H9 (cell line): ENCODE results near the gene TRIM65. TPM values are rescaled to one million over a fixed set of nuclear protein-coding genes. Genes with fewer than 3 reads are reported as not detected.
A peak's percentile ranks its signal among the peaks of the same experiment; 100 is the strongest.
"Not testable (repeated sequence)": the region's sequence is repeated elsewhere in the genome, so short reads cannot be mapped to it uniquely, and the experiment has no call there.

Experiments
- DNase-seq: peaks from one replicate; pipeline ENCODE4 v3.0.0-alpha.2; 2017
- H2AFZ ChIP-seq: one replicate; pipeline ENCODE4 v1.6.1; 2013; ENCODE audit warnings: mild to moderate bottlenecking, low read length, control low read depth, moderate library complexity
- H2AK5ac ChIP-seq: 2 replicates; pipeline ENCODE4 v1.6.1; 2013; ENCODE audit warnings: low read length, control low read depth, mixed read lengths; ENCODE audit not compliant: insufficient read length
- H2BK120ac ChIP-seq: one replicate; pipeline ENCODE4 v1.6.1; 2013; ENCODE audit warnings: low read depth, mild to moderate bottlenecking, low read length, control low read depth, inconsistent platforms; ENCODE audit not compliant: poor library complexity, severe bottlenecking
- H2BK12ac ChIP-seq: 2 replicates; pipeline ENCODE4 v1.6.1; 2013; ENCODE audit warnings: low read length, control low read depth, mixed read lengths, low read depth; ENCODE audit not compliant: insufficient read length
- H2BK15ac ChIP-seq: 2 replicates; pipeline ENCODE4 v1.6.1; 2013; ENCODE audit warnings: low read depth, low read length, control low read depth
- H2BK20ac ChIP-seq: one replicate; pipeline ENCODE4 v1.6.1; 2013; ENCODE audit warnings: low read depth, mild to moderate bottlenecking, low read length, control low read depth, inconsistent platforms; ENCODE audit not compliant: poor library complexity, severe bottlenecking
- H2BK5ac ChIP-seq: 2 replicates; pipeline ENCODE4 v1.6.1; 2013; ENCODE audit warnings: low read length, control low read depth, mixed read lengths; ENCODE audit not compliant: insufficient read length
- H3K14ac ChIP-seq: 2 replicates; pipeline ENCODE4 v1.6.1; 2013; ENCODE audit warnings: low read length, control low read depth; ENCODE audit not compliant: insufficient read depth
- H3K18ac ChIP-seq: 2 replicates; pipeline ENCODE4 v1.6.1; 2013; ENCODE audit warnings: low read depth, mild to moderate bottlenecking, mixed read lengths, low read length, control low read depth; ENCODE audit not compliant: insufficient read length
- H3K23ac ChIP-seq: 2 replicates; pipeline ENCODE4 v1.6.1; 2013; ENCODE audit warnings: low read length, control low read depth, mixed read lengths, low read depth; ENCODE audit not compliant: insufficient read length
- H3K23me2 ChIP-seq: 2 replicates; pipeline ENCODE4 v1.6.1; 2013; ENCODE audit warnings: low read depth, mild to moderate bottlenecking, mixed read lengths, low read length, control low read depth; ENCODE audit not compliant: insufficient read length, poor library complexity, severe bottlenecking
- H3K27ac ChIP-seq: 2 replicates; pipeline ENCODE4 v1.5.1; 2013; ENCODE audit warnings: low read length, control low read depth, mixed read lengths, low read depth; ENCODE audit not compliant: insufficient read length
- H3K27me3 ChIP-seq: 2 replicates; pipeline ENCODE4 v1.6.1; 2013; ENCODE audit warnings: low read length, control low read depth, inconsistent platforms; ENCODE audit not compliant: insufficient read depth
- H3K4ac ChIP-seq: 2 replicates; pipeline ENCODE4 v1.6.1; 2013; ENCODE audit warnings: low read depth, mild to moderate bottlenecking, control low read depth, inconsistent platforms, low read length, moderate library complexity
- H3K4me1 ChIP-seq: 2 replicates; pipeline ENCODE4 v1.6.1; 2013; ENCODE audit warnings: low read length, control low read depth, inconsistent platforms; ENCODE audit not compliant: insufficient read depth
- H3K4me2 ChIP-seq: 2 replicates; pipeline ENCODE4 v1.6.1; 2013; ENCODE audit warnings: low read length, control low read depth, mixed read lengths; ENCODE audit not compliant: insufficient read length, insufficient read depth
- H3K56ac ChIP-seq: 2 replicates; pipeline ENCODE4 v1.6.1; 2013; ENCODE audit warnings: low read depth, mild to moderate bottlenecking, mixed read lengths, low read length, control low read depth; ENCODE audit not compliant: insufficient read length
- H3K79me1 ChIP-seq: 2 replicates; pipeline ENCODE4 v1.6.1; 2013; ENCODE audit warnings: low read depth, mild to moderate bottlenecking, moderate library complexity, low read length, control low read depth, inconsistent platforms; ENCODE audit not compliant: insufficient read depth, poor library complexity, severe bottlenecking
- H3K79me2 ChIP-seq: 2 replicates; pipeline ENCODE4 v1.6.1; 2013; ENCODE audit warnings: low read length, control low read depth, inconsistent platforms; ENCODE audit not compliant: insufficient read depth
- H3K9ac ChIP-seq: 2 replicates; pipeline ENCODE4 v1.6.1; 2013; ENCODE audit warnings: low read length, control low read depth, mixed read lengths; ENCODE audit not compliant: insufficient read length; ENCODE audit errors: extremely low read depth
- H3K9me3 ChIP-seq: one replicate; pipeline ENCODE4 v1.6.1; 2013; ENCODE audit warnings: low read depth, low read length, inconsistent platforms; ENCODE audit not compliant: control insufficient read depth
- H3T11ph ChIP-seq: one replicate; pipeline ENCODE4 v1.6.1; 2013; ENCODE audit warnings: mild to moderate bottlenecking, low read length, control low read depth, inconsistent platforms
- H4K20me1 ChIP-seq: one replicate; pipeline ENCODE4 v1.6.1; 2013; ENCODE audit not compliant: control insufficient read depth, insufficient read length, insufficient read depth
- H4K5ac ChIP-seq: 2 replicates; pipeline ENCODE4 v1.6.1; 2013; ENCODE audit warnings: low read depth, mild to moderate bottlenecking, mixed read lengths, low read length, control low read depth; ENCODE audit not compliant: insufficient read length
- H4K8ac ChIP-seq: replicated peaks from 2 replicates; pipeline ENCODE4 v1.6.1; 2013; ENCODE audit warnings: low read length, control low read depth, mixed read lengths, low read depth; ENCODE audit not compliant: insufficient read length
- H4K91ac ChIP-seq: 2 replicates; pipeline ENCODE4 v1.6.1; 2013; ENCODE audit warnings: low read depth, mild to moderate bottlenecking, moderate library complexity, mixed read lengths, low read length, control low read depth; ENCODE audit not compliant: insufficient read length
- H3K27ac Mint-ChIP-seq, 3 experiments: 2 replicates in 2 of 3; 3 replicates in 1 of 3; pipeline ENCODE4 v1.8.0; 2020 to 2021; ENCODE audit warnings: mixed read lengths in 3 of 3, mild to moderate bottlenecking in 1 of 3, moderate library complexity in 1 of 3
- H3K27me3 Mint-ChIP-seq: 2 replicates; pipeline ENCODE4 v1.8.0; 2021; ENCODE audit warnings: low read depth, mild to moderate bottlenecking, moderate library complexity, mixed read lengths
- H3K36me3 Mint-ChIP-seq, 3 experiments: 2 replicates in 2 of 3; 3 replicates in 1 of 3; pipeline ENCODE4 v1.8.0; 2020 to 2021; ENCODE audit warnings: low read depth in 3 of 3, mixed read lengths in 3 of 3; ENCODE audit not compliant: insufficient read depth in 1 of 3
- H3K4me1 Mint-ChIP-seq, 2 experiments: 2 replicates each; pipeline ENCODE4 v1.8.0; 2020; ENCODE audit warnings: mixed read lengths in 2 of 2
- H3K4me3 Mint-ChIP-seq, 2 experiments: 2 replicates in 1 of 2; 3 replicates in 1 of 2; pipeline ENCODE4 v1.8.0; 2020 to 2021; ENCODE audit warnings: mild to moderate bottlenecking in 2 of 2, mixed read lengths in 2 of 2, moderate library complexity in 1 of 2
- H3K9me3 Mint-ChIP-seq, 2 experiments: 2 replicates in 1 of 2; 3 replicates in 1 of 2; pipeline ENCODE4 v1.8.0; 2020; ENCODE audit warnings: mild to moderate bottlenecking in 2 of 2, mixed read lengths in 2 of 2, moderate library complexity in 1 of 2
- CTCF ChIP-seq: fragments of 200-600 bp; sonication (generic); conservative IDR thresholded peaks from 3 replicates; pipeline ENCODE4 v1.8.0; 2021; ENCODE audit warnings: antibody characterized with exemption, mild to moderate bottlenecking
- WGBS: extraction: QIAGEN DNeasy Blood & Tissue Kit; methylation state at CpG from one replicate; pipeline ENCODE4 v1.1.7; 2013; ENCODE audit warnings: missing lambda C conversion rate, low lambda C conversion rate, mixed read lengths; ENCODE audit not compliant: insufficient read length; ENCODE audit errors: extremely low coverage; 5-methylcytosine and 5-hydroxymethylcytosine counted together
- total RNA-seq: library from RNA; stranded (reverse); gene quantifications from 2 replicates; pipeline ENCODE4 v1.2.1, GENCODE V29; 2021

Gene TRIM65
- total RNA-seq, 1 experiment from 2014 or later, result 34.1 TPM

DNA sequence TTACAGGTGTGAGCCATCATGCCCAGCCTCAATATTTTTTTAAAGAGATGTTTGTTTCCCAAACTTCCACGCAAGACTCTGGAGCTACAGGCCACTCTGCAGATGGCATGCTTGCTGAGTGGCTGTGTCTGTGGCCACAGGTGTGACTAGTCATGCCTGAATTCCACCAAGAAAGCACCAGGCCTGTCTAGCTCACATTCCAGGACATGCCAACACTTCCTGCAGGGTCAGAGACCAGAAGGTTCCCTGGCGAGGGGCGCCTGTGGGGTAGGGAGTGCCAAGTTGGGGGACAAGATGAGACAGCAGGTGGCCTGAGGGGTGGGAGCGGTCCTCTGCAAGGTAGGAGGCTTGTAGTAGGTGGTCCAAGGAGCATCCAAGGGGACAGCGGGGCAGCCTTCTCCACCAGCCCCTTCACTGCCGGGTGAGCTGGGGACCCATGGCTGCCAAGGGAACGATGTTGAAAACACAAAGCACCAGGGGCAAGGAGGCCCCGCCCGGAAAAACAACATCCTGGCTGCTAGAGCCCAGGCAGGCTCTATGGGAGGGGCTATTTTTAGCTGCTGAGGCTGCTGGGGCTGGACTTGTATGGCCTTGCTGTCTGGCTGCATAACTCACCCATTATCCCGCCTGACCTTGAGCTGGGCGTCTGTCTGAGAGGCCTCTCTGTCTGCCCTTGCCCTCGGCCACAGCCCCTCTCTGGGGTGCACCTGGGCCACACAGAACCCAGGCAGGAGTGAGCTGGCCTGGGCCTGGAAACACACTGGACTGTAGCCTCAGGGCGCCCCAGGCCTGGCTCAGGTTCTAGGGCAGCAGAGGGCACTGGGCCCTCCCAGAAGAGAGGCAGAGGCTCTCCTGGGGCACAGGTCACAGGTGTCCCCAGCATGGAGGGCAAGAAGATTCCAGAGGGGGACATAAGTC, 24.1 kb downstream of the TRIM65 start:
- no peaks in the 10 kb centered on the region for H3K79me2 ChIP-seq
- no peak overlapping the region for H4K91ac ChIP-seq
- H4K20me1 ChIP-seq, result no peaks in the 10 kb centered on the region
- peak overlapping the region; percentile 69 for H2BK120ac ChIP-seq
- peaks cover 10% of the 10 kb centered on the region for H3K23me2 ChIP-seq
- no peak overlapping the region for H4K5ac ChIP-seq
- no peak for TF ChIP-seq CTCF
- no peak overlapping the region for H3T11ph ChIP-seq
- no peak overlapping the region for H2BK20ac ChIP-seq
- H3K27ac Mint-ChIP-seq, result peak overlapping the region in 1 of 3 experiments; percentile 77; a peak in 2 of 7 replicates
- H3K14ac ChIP-seq, result peak overlapping the region; percentile 34
- DNase-seq, result peak; percentile 75
- peaks cover 27 to 29% of the 10 kb centered on the region in 2 experiments for H3K4me1 Mint-ChIP-seq
- H2BK5ac ChIP-seq, result no peak overlapping the region
- no peak overlapping the region for H2AK5ac ChIP-seq
- no peak overlapping the region; the same call in 1 of the 2 replicates for H3K4ac ChIP-seq
- H3K4me2 ChIP-seq, result no peak overlapping the region
- H3K18ac ChIP-seq, result peak overlapping the region; percentile 72
- H2BK12ac ChIP-seq, result no peak overlapping the region
- peaks cover 3% of the 10 kb centered on the region; the same call in 1 of the 2 replicates for H3K27me3 ChIP-seq
- H2AFZ ChIP-seq, result no peak overlapping the region
- H4K8ac ChIP-seq, result no peak overlapping the region
- H3K4me1 ChIP-seq, result peaks cover 3% of the 10 kb centered on the region; the same call in 1 of the 2 replicates
- WGBS, result no CpG with 5 or more reads among the region's 13 CpGs
- H3K79me1 ChIP-seq, result no peaks in the 10 kb centered on the region
- peaks cover 14% of the 10 kb centered on the region for H3K27me3 Mint-ChIP-seq
- H3K27ac ChIP-seq, result no peak overlapping the region
- no peak overlapping the region for H2BK15ac ChIP-seq
- no peak overlapping the region for H3K4me3 Mint-ChIP-seq
- no peak overlapping the region for H3K23ac ChIP-seq
- no peaks in the 10 kb centered on the region for H3K9me3 ChIP-seq
- H3K56ac ChIP-seq, result no peak overlapping the region
- H3K9me3 Mint-ChIP-seq, result no peaks in the 10 kb centered on the region
- H3K36me3 Mint-ChIP-seq, result no peaks in the 10 kb centered on the region; a peak in 2 of 7 replicates
- H3K9ac ChIP-seq, result no peak overlapping the region

DNA sequence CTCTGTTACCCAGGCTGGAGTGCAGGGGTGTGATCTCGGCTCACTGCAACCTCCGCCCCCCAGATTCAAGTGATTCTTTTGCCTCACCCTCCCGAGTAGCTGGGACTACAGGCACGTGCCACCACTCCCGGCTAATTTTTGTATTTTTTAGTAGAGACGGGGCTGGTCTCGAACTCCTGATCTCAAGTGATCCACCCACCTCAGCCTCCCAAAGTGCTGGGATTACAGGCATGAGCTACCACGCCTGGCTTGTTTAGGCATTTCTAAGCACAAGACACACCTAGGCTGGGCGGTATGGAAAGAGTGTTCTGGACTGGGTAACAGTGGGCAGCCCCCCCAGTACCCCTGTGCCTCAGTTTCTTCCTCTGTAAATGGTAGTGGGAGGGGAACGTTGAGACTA, 26.5 kb downstream of the TRIM65 start:
- not testable (repeated sequence) for H4K20me1 ChIP-seq, H3K79me2 ChIP-seq, H3K14ac ChIP-seq, H2BK120ac ChIP-seq, H3K23me2 ChIP-seq, H2BK20ac ChIP-seq, H2AK5ac ChIP-seq, H2BK12ac ChIP-seq, H3K4me2 ChIP-seq, H3K9me3 ChIP-seq, H3K56ac ChIP-seq, H3K4me3 Mint-ChIP-seq, DNase-seq, H3K23ac ChIP-seq, H3K18ac ChIP-seq, H2BK5ac ChIP-seq, H3K79me1 ChIP-seq, H3K27me3 Mint-ChIP-seq, H3K36me3 Mint-ChIP-seq, H3K4ac ChIP-seq, H2AFZ ChIP-seq, H3K27ac Mint-ChIP-seq, H3K27ac ChIP-seq, H3K9ac ChIP-seq, H4K8ac ChIP-seq, H3K27me3 ChIP-seq, H3K9me3 Mint-ChIP-seq, H3K4me1 ChIP-seq, H4K91ac ChIP-seq, H4K5ac ChIP-seq, H3T11ph ChIP-seq, H2BK15ac ChIP-seq
- peaks cover 10 to 16% of the 10 kb centered on the region in 2 experiments for H3K4me1 Mint-ChIP-seq
- WGBS, result no CpG with 5 or more reads among the region's 10 CpGs
